Left lobe of liver (tissue), 2 donors: ENCODE data around the gene DFFB. TPM values are rescaled to one million over a fixed set of nuclear protein-coding genes. Genes with fewer than 3 reads are reported as not detected.

Source experiments
- ATAC-seq: fragments of 200-7000 bp; cut with Tn5 transposase; one replicate; pipeline ENCODE4 v1.9.1; 2020; ENCODE audit warnings: mild to moderate bottlenecking, moderate library complexity
- DNase-seq: peaks from one replicate; pipeline ENCODE4 v3.0.0-alpha.2; 2020; ENCODE audit warnings: low spot score
- total RNA-seq: library from RNA; stranded (reverse); gene quantifications from one replicate; pipeline ENCODE4 v1.2.1, GENCODE V29; 2021
- donor health status: DM: no; HTN: no; CAD: no; lungs with moderate emphysema.
- donor health status: DM: no; HTN: yes; CAD: no.

The DFFB gene
- total RNA-seq, 1 donor from 2014 or later = 3.1 TPM

- no peak for ATAC-seq
- no peak for DNase-seq
These were observed 37.5 kb downstream of the DFFB start for GRCh38 chr1:3894626-3895278.

GRCh38 chr1:3895279-3895950 lies 38.1 kb downstream of the DFFB start:
- ATAC-seq = no peak
- DNase-seq = no peak

- no peak for DNase-seq
- ATAC-seq = no peak
These were observed 38.7 kb downstream of the DFFB start for GRCh38 chr1:3895951-3896325.

GRCh38 chr1:3896396-3897000 lies 39.2 kb downstream of the DFFB start:
- ATAC-seq (no peak), DNase-seq (no peak)

GRCh38 chr1:3898475-3898735 lies 41.1 kb downstream of the DFFB start:
- ATAC-seq (no peak), DNase-seq (no peak)

GRCh38 chr1:3898994-3899753 lies 41.9 kb downstream of the DFFB start:
- ATAC-seq (no peak), DNase-seq (no peak)

GRCh38 chr1:3899754-3900149 lies 42.5 kb downstream of the DFFB start:
- no peak for DNase-seq
- ATAC-seq = no peak

- peak; percentile 83 for ATAC-seq
- peak; percentile 93 for DNase-seq
These were observed 43.1 kb downstream of the DFFB start, which contains the start of gene C1orf174 for GRCh38 chr1:3900150-3900968. Gene C1orf174 (minus strand): TSS chr1:3900272. CDS start chr1:3900186, 86 bp downstream.

- DNase-seq (peak; percentile 99), ATAC-seq (peak; percentile 81)
These were observed 43.8 kb downstream of the DFFB start for GRCh38 chr1:3900969-3901529.

GRCh38 chr1:3902111-3902511 lies 44.8 kb downstream of the DFFB start:
- ATAC-seq (no peak), DNase-seq (no peak)

- ATAC-seq = no peak
These were observed 45.4 kb downstream of the DFFB start for GRCh38 chr1:3902571-3903091.

GRCh38 chr1:3903141-3904005 lies 46.1 kb downstream of the DFFB start:
- ATAC-seq (peak; percentile 6), DNase-seq (peak; percentile 88)

More at GRCh38 chr1:3902571-3903091, 45.4 kb downstream of the DFFB start:
- DNase-seq = no peak

- DNase-seq (no peak), ATAC-seq (no peak)
These were observed 46.9 kb downstream of the DFFB start for GRCh38 chr1:3904006-3904842.

GRCh38 chr1:3904843-3905185 lies 47.5 kb downstream of the DFFB start:
- DNase-seq (no peak), ATAC-seq (no peak)

- DNase-seq (no peak), ATAC-seq (no peak)
These were observed 48.1 kb downstream of the DFFB start for GRCh38 chr1:3905266-3905952.

- DNase-seq = no peak
- ATAC-seq = no peak
These were observed 48.8 kb downstream of the DFFB start for GRCh38 chr1:3905953-3906671.

- no peak for ATAC-seq
- no peak for DNase-seq
These were observed 49.4 kb downstream of the DFFB start for GRCh38 chr1:3906672-3907020.
